Measurements from ENCODE around the gene AKIRIN2. TPM values are rescaled to one million over a fixed set of nuclear protein-coding genes. Genes with fewer than 3 reads are reported as not detected.

The AKIRIN2 gene
- total and polyA plus RNA-seq, 2 of the 13 experiments (the other 11 are each of a cell fraction or from before 2014, with no cell fraction given): 15.6 to 23.4 TPM

DNA sequence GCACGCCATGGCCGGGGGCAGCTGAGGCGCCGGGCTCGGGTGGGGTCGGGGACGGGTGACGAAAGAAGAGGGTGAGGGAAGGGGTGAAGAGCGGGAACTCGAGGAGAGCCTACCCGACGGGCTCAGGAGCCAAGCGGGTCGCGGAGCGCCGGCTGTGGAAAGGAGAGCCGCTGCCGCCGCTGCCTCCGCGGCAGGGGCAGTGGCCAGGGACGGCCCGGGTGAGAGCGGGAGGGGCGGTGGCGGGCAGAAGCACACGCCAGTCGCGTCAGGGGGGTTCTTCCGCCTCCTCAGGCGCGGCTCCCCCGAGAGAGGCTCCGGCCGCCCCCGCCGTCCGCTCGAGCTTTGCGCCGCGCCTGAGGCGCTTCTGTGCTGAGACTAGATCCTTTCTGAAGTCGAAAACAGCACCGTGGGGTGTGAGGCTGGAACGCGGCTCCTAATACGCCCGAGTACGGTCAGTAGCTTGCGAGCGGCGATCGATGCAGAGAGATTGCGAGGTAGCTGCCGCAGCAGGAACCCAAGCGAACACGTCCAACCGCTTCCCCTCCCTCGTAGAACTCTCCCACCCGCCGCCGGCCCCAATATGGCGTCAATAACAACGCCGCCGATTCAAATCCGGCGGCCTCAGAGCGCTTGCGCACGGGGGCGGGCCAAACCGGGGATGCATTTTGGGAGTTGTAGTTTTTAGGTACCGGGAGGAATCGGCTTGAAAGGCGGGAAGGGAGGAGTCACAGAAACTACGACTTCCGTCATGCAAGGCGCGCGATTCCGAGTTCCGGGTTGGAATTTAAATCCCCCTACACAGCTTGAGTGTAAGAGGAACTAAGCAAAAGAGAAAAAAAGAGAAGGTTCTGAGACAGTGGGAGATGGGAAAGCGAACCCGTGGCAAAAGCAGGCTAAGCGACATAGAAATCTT, at the start of gene AKIRIN2 (continued):
- TF ChIP-seq, protein P1, sequence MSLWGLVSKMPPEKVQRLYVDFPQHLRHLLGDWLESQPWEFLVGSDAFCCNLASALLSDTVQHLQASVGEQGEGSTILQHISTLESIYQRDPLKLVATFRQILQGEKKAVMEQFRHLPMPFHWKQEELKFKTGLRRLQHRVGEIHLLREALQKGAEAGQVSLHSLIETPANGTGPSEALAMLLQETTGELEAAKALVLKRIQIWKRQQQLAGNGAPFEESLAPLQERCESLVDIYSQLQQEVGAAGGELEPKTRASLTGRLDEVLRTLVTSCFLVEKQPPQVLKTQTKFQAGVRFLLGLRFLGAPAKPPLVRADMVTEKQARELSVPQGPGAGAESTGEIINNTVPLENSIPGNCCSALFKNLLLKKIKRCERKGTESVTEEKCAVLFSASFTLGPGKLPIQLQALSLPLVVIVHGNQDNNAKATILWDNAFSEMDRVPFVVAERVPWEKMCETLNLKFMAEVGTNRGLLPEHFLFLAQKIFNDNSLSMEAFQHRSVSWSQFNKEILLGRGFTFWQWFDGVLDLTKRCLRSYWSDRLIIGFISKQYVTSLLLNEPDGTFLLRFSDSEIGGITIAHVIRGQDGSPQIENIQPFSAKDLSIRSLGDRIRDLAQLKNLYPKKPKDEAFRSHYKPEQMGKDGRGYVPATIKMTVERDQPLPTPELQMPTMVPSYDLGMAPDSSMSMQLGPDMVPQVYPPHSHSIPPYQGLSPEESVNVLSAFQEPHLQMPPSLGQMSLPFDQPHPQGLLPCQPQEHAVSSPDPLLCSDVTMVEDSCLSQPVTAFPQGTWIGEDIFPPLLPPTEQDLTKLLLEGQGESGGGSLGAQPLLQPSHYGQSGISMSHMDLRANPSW (CRISPR knock-in tag; IDR thresholded peaks at IDR 0.05; ENCODE audit: borderline replicate concordance): peak; percentile 45; the same call in 1 of the 2 replicates
- peak; percentile 67; the same call in 1 of the 2 replicates for TF ChIP-seq NRL (CRISPR knock-in tag; IDR thresholded peaks at IDR 0.05; ENCODE audit: borderline replicate concordance)
- TF ChIP-seq SAFB2 (CRISPR knock-in tag; IDR thresholded peaks at IDR 0.05; ENCODE audit: borderline replicate concordance, low read depth): no peak
- no peak for TF ChIP-seq REXO4 (CRISPR knock-in tag; IDR thresholded peaks at IDR 0.05; ENCODE audit: borderline replicate concordance)
- TF ChIP-seq, protein P2, sequence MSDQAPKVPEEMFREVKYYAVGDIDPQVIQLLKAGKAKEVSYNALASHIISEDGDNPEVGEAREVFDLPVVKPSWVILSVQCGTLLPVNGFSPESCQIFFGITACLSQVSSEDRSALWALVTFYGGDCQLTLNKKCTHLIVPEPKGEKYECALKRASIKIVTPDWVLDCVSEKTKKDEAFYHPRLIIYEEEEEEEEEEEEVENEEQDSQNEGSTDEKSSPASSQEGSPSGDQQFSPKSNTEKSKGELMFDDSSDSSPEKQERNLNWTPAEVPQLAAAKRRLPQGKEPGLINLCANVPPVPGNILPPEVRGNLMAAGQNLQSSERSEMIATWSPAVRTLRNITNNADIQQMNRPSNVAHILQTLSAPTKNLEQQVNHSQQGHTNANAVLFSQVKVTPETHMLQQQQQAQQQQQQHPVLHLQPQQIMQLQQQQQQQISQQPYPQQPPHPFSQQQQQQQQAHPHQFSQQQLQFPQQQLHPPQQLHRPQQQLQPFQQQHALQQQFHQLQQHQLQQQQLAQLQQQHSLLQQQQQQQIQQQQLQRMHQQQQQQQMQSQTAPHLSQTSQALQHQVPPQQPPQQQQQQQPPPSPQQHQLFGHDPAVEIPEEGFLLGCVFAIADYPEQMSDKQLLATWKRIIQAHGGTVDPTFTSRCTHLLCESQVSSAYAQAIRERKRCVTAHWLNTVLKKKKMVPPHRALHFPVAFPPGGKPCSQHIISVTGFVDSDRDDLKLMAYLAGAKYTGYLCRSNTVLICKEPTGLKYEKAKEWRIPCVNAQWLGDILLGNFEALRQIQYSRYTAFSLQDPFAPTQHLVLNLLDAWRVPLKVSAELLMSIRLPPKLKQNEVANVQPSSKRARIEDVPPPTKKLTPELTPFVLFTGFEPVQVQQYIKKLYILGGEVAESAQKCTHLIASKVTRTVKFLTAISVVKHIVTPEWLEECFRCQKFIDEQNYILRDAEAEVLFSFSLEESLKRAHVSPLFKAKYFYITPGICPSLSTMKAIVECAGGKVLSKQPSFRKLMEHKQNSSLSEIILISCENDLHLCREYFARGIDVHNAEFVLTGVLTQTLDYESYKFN (CRISPR knock-in tag; conservative IDR thresholded peaks at IDR 0.05): peak; percentile 40; the same call in 1 of the 2 replicates
- peak; percentile 94 for TF ChIP-seq POLR2G (IDR thresholded peaks at IDR 0.05; ENCODE audit: low read depth, low read length)
- peak; percentile 76 for TF ChIP-seq KMT2A (CRISPR knock-in tag; IDR thresholded peaks at IDR 0.05)
- no peak for TF ChIP-seq ZNF775 (CRISPR knock-in tag; IDR thresholded peaks at IDR 0.05; ENCODE audit: borderline replicate concordance)
- peak; percentile 99 for TF ChIP-seq ELF1 (CRISPR knock-in tag; IDR thresholded peaks at IDR 0.05)
- TF ChIP-seq ZNF678 (CRISPR knock-in tag; IDR thresholded peaks at IDR 0.05): no peak
- 0 out of 2 replicates have a peak, but pooled peaks have one; percentile 11 for TF ChIP-seq KDM1A (CRISPR knock-in tag; IDR thresholded peaks at IDR 0.05)
- TF ChIP-seq, protein P3, sequence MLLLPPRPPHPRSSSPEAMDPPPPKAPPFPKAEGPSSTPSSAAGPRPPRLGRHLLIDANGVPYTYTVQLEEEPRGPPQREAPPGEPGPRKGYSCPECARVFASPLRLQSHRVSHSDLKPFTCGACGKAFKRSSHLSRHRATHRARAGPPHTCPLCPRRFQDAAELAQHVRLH (CRISPR knock-in tag; IDR thresholded peaks at IDR 0.05; ENCODE audit: borderline replicate concordance, low read depth): peak; percentile 86
- TF ChIP-seq, protein P4, sequence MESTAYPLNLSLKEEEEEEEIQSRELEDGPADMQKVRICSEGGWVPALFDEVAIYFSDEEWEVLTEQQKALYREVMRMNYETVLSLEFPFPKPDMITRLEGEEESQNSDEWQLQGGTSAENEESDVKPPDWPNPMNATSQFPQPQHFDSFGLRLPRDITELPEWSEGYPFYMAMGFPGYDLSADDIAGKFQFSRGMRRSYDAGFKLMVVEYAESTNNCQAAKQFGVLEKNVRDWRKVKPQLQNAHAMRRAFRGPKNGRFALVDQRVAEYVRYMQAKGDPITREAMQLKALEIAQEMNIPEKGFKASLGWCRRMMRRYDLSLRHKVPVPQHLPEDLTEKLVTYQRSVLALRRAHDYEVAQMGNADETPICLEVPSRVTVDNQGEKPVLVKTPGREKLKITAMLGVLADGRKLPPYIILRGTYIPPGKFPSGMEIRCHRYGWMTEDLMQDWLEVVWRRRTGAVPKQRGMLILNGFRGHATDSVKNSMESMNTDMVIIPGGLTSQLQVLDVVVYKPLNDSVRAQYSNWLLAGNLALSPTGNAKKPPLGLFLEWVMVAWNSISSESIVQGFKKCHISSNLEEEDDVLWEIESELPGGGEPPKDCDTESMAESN (CRISPR knock-in tag; conservative IDR thresholded peaks at IDR 0.05): peak; percentile 37; the same call in 1 of the 2 replicates
- TF ChIP-seq SP1 (IDR thresholded peaks at IDR 0.05): no peak
- TF ChIP-seq SP1 (CRISPR knock-in tag; IDR thresholded peaks at IDR 0.05): peak; percentile 87
- TF ChIP-seq, protein P5, sequence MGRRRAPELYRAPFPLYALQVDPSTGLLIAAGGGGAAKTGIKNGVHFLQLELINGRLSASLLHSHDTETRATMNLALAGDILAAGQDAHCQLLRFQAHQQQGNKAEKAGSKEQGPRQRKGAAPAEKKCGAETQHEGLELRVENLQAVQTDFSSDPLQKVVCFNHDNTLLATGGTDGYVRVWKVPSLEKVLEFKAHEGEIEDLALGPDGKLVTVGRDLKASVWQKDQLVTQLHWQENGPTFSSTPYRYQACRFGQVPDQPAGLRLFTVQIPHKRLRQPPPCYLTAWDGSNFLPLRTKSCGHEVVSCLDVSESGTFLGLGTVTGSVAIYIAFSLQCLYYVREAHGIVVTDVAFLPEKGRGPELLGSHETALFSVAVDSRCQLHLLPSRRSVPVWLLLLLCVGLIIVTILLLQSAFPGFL (CRISPR knock-in tag; IDR thresholded peaks at IDR 0.05): no peak
- TF ChIP-seq ZNF761 (CRISPR knock-in tag; conservative IDR thresholded peaks at IDR 0.05): 0 out of 2 replicates have a peak, but pooled peaks have one; percentile 18
- TF ChIP-seq BORCS8-MEF2B (CRISPR knock-in tag; IDR thresholded peaks at IDR 0.05): peak; percentile 34; the same call in 1 of the 2 replicates
- TF ChIP-seq RBFOX2 (IDR thresholded peaks at IDR 0.05; ENCODE audit: low read depth, low read length): peak; percentile 93
